PC-9 (cell line): ENCODE results near the gene POC5.

Experiments used
- EZH2 ChIP-seq: fragments of 200-600 bp; sonication (generic); IDR thresholded peaks from 2 replicates; pipeline ENCODE4 v1.8.0; 2017; ENCODE audit warnings: antibody characterized with exemption, low read depth
- TF ChIP-seq, protein P1 (sequence below): fragments of 200-600 bp; sonication (generic); conservative IDR thresholded peaks from 2 replicates; pipeline ENCODE4 v1.6.1; 2017; ENCODE audit warnings: mixed run types, antibody characterized with exemption, mild to moderate bottlenecking, moderate library complexity

DNA sequence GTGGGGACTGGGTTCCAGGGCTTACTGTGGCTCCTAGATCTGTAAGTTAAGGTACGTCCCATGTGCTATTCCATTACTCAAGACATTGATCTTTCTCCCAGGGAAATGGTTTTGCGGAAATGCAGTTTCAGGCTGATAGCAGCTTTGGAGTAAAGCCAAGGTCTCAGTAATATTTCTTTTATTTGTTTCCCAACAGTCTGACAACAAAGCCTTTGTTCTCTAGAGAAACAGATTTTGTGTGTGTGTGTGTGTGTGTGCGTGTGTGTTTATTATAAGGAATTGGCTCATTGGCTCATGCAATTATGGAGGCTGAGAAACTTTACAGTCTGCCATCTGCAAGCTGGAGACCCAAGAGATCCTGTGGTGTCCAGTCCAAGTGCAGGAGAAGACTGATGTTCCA, 12.1 kb upstream of the POC5 start:
- TF ChIP-seq, protein P1, sequence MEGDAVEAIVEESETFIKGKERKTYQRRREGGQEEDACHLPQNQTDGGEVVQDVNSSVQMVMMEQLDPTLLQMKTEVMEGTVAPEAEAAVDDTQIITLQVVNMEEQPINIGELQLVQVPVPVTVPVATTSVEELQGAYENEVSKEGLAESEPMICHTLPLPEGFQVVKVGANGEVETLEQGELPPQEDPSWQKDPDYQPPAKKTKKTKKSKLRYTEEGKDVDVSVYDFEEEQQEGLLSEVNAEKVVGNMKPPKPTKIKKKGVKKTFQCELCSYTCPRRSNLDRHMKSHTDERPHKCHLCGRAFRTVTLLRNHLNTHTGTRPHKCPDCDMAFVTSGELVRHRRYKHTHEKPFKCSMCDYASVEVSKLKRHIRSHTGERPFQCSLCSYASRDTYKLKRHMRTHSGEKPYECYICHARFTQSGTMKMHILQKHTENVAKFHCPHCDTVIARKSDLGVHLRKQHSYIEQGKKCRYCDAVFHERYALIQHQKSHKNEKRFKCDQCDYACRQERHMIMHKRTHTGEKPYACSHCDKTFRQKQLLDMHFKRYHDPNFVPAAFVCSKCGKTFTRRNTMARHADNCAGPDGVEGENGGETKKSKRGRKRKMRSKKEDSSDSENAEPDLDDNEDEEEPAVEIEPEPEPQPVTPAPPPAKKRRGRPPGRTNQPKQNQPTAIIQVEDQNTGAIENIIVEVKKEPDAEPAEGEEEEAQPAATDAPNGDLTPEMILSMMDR: no peak
- TF ChIP-seq EZH2: no peak
